Activated CD8-positive, alpha-beta T cell treated with anti-CD3 and anti-CD28 coated beads for 36 hours (primary cell): ENCODE data around the gene TRPC1. TPM values are rescaled to one million over a fixed set of nuclear protein-coding genes. Genes with fewer than 3 reads are reported as not detected.

Source experiments
- ATAC-seq: fragments of 200-7000 bp; cut with Tn5 transposase; one replicate; pipeline ENCODE4 v1.10.0; 2021; ENCODE audit warnings: mild to moderate bottlenecking, moderate library complexity
- CTCF ChIA-PET: fragments of 350-600 bp; sonication (Branson Sonifier 250); formaldehyde crosslinking; loops from one replicate; lab custom pipeline; 2021; ENCODE audit warnings: antibody characterized with exemption; lab: Charles Lee
- POLR2A ChIA-PET: fragments of 350-600 bp; sonication (Branson Sonifier 250); formaldehyde crosslinking; loops from one replicate; lab custom pipeline; 2021; ENCODE audit warnings: antibody characterized with exemption; lab: Charles Lee
- DNase-seq: peaks from one replicate; pipeline ENCODE4 v3.0.0-alpha.2; 2020
- H3K27ac Mint-ChIP-seq: one replicate; pipeline ENCODE4 v1.8.0; 2021; ENCODE audit warnings: mild to moderate bottlenecking, mixed read lengths
- H3K27me3 Mint-ChIP-seq: one replicate; pipeline ENCODE4 v1.8.0; 2021; ENCODE audit warnings: mixed read lengths
- H3K36me3 Mint-ChIP-seq: one replicate; pipeline ENCODE4 v1.8.0; 2021; ENCODE audit warnings: low read depth, mixed read lengths
- H3K4me1 Mint-ChIP-seq: one replicate; pipeline ENCODE4 v1.8.0; 2021; ENCODE audit warnings: low read depth, mixed read lengths
- H3K4me3 Mint-ChIP-seq: one replicate; pipeline ENCODE4 v1.8.0; 2021; ENCODE audit warnings: mild to moderate bottlenecking, moderate library complexity, mixed read lengths
- H3K9me3 Mint-ChIP-seq: one replicate; pipeline ENCODE4 v1.8.0; 2021; ENCODE audit warnings: mixed read lengths
- CTCF ChIP-seq: fragments of 200-600 bp; IDR thresholded peaks from one replicate; pipeline ENCODE4 v1.8.0; 2022; ENCODE audit warnings: antibody characterized with exemption, mild to moderate bottlenecking
- intact Hi-C: fragments of 100-400 bp; cut with micrococcal nuclease; formaldehyde crosslinking; loops from one replicate; pipeline ENCODE4 v1.10.0; 2022
- total RNA-seq, 2 experiments: library from RNA; stranded (reverse); gene quantifications; one replicate each; pipeline ENCODE4 v1.2.3, GENCODE V29; 2021

Gene TRPC1
- total RNA-seq, 2 experiments from 2014 or later = 2.4 to 3.4 TPM

GRCh38 chr3:142754494-142754893, 30.7 kb downstream of the TRPC1 start:
- Mint-ChIP-seq H3K27ac (no peak overlapping the region), H3K27me3 (no peaks in the 10 kb centered on the region), H3K4me3 (no peak overlapping the region), H3K36me3 (peaks cover 8% of the 10 kb centered on the region), H3K9me3 (peaks cover 5% of the 10 kb centered on the region), H3K4me1 (no peaks in the 10 kb centered on the region)
- POLR2A ChIA-PET = interaction anchor here (0.7 kb wide), 1 partner anchor 50 kb away, joined by 3 read pairs; no protein-coding TSS in a partner anchor
- CTCF ChIA-PET = no interaction called here
- no peak for ATAC-seq
- no peak for DNase-seq
- TF ChIP-seq CTCF = no peak
- intact Hi-C loops = no loop called here

- intact Hi-C loops = no loop called here
- Mint-ChIP-seq H3K36me3 (peaks cover 23% of the 10 kb centered on the region), H3K27ac (no peak overlapping the region), H3K9me3 (peaks cover 18% of the 10 kb centered on the region), H3K4me3 (no peak overlapping the region), H3K27me3 (no peaks in the 10 kb centered on the region), H3K4me1 (no peaks in the 10 kb centered on the region)
- ChIA-PET POLR2A (no interaction called here), CTCF (no interaction called here)
- no peak for ATAC-seq
- DNase-seq = no peak
- no peak for TF ChIP-seq CTCF
Measured at GRCh38 chr3:142768338-142768737, 44.5 kb downstream of the TRPC1 start.

GRCh38 chr3:142777927-142778326, 54.1 kb downstream of the TRPC1 start:
- Mint-ChIP-seq H3K4me3 (no peak overlapping the region), H3K27ac (no peak overlapping the region), H3K4me1 (no peaks in the 10 kb centered on the region), H3K27me3 (peaks cover 2% of the 10 kb centered on the region), H3K36me3 (peaks cover 4% of the 10 kb centered on the region), H3K9me3 (no peaks in the 10 kb centered on the region)
- ChIA-PET CTCF (no interaction called here), POLR2A (no interaction called here)
- ATAC-seq = no peak
- intact Hi-C loops = no loop called here
- DNase-seq = no peak
- TF ChIP-seq CTCF = no peak

- no peaks in the 10 kb centered on the region for H3K9me3 Mint-ChIP-seq
- H3K4me1 Mint-ChIP-seq = no peaks in the 10 kb centered on the region
- CTCF ChIA-PET = no interaction called here
- intact Hi-C loops = no loop called here
- no peak for TF ChIP-seq CTCF
- ATAC-seq (no peak), DNase-seq (no peak)
- peaks cover 2% of the 10 kb centered on the region for H3K27me3 Mint-ChIP-seq
- POLR2A ChIA-PET = no interaction called here
- H3K36me3 Mint-ChIP-seq = peaks cover 1% of the 10 kb centered on the region
- H3K27ac Mint-ChIP-seq = no peak overlapping the region
- no peak overlapping the region for H3K4me3 Mint-ChIP-seq
Measured at GRCh38 chr3:142778541-142778940, 54.7 kb downstream of the TRPC1 start.

GRCh38 chr3:142779591-142779990, 55.8 kb downstream of the TRPC1 start:
- H3K4me1 Mint-ChIP-seq = no peaks in the 10 kb centered on the region
- DNase-seq (no peak), ATAC-seq (no peak)
- intact Hi-C loops = no loop called here
- no peak for TF ChIP-seq CTCF
- H3K27me3 Mint-ChIP-seq = peaks cover 2% of the 10 kb centered on the region
- POLR2A ChIA-PET = no interaction called here
- CTCF ChIA-PET = no interaction called here
- H3K27ac Mint-ChIP-seq = no peak overlapping the region
- H3K4me3 Mint-ChIP-seq = no peak overlapping the region
- peaks cover under 1% of the 10 kb centered on the region for H3K36me3 Mint-ChIP-seq
- H3K9me3 Mint-ChIP-seq = no peaks in the 10 kb centered on the region
